Neuron (in vitro differentiated cells): Measurements from ENCODE around the gene ADAM20.
"Not testable (repeated sequence)": the region's sequence is repeated elsewhere in the genome, so short reads cannot be mapped to it uniquely, and the experiment has no call there.

Experiments
- H2AFZ ChIP-seq: one replicate; pipeline ENCODE4 v1.6.1; 2013; ENCODE audit warnings: low read depth, mild to moderate bottlenecking, inconsistent platforms, low read length, moderate library complexity
- H3K27me3 ChIP-seq: one replicate; pipeline ENCODE4 v1.6.1; 2013; ENCODE audit warnings: low read length; ENCODE audit not compliant: insufficient read depth
- H3K36me3 ChIP-seq: one replicate; pipeline ENCODE4 v1.6.1; 2013; ENCODE audit warnings: low read length; ENCODE audit not compliant: insufficient read depth
- H3K4me1 ChIP-seq: one replicate; pipeline ENCODE4 v1.6.1; 2013; ENCODE audit warnings: low read length; ENCODE audit not compliant: insufficient read depth
- H3K4me3 ChIP-seq: 2 replicates; pipeline ENCODE4 v1.5.1; 2013; ENCODE audit warnings: mild to moderate bottlenecking, low read length, moderate library complexity
- H3K9me3 ChIP-seq: one replicate; pipeline ENCODE4 v1.6.1; 2013; ENCODE audit warnings: low read length

Gene ADAM20

GRCh38 chr14:70515811-70516210 is 19.0 kb downstream of the ADAM20 start:
- no peaks in the 10 kb centered on the region for H3K4me1 ChIP-seq
- no peak overlapping the region for H3K4me3 ChIP-seq
- H3K27me3 ChIP-seq, result no peaks in the 10 kb centered on the region
- no peaks in the 10 kb centered on the region for H3K36me3 ChIP-seq
- no peak overlapping the region for H2AFZ ChIP-seq
- H3K9me3 ChIP-seq, result peaks cover 1% of the 10 kb centered on the region

GRCh38 chr14:70514168-70515069 is 20.4 kb downstream of the ADAM20 start:
- H3K36me3 ChIP-seq, result no peaks in the 10 kb centered on the region
- no peaks in the 10 kb centered on the region for H3K9me3 ChIP-seq
- H3K4me3 ChIP-seq, result no peak overlapping the region
- no peak overlapping the region for H2AFZ ChIP-seq
- no peaks in the 10 kb centered on the region for H3K4me1 ChIP-seq
- H3K27me3 ChIP-seq, result no peaks in the 10 kb centered on the region

DNA sequence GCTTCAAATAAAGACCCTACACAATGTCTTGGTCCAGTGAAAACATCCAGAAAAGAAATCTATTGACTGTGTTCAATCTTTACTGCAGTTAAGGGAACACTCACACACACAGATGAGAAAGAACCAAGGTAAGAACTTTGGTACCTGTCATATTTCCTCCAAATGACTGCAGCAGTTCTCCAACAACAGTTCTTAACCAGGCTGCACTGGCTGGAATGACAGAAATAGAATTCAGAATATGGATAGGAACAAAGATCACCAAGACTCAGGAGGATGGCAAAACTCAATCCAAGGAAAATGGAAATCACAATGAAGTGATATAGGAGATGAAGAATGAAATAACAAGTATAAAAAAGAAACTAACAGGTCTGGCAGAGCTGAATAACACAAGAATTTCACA is 36.6 kb downstream of the ADAM20 start:
- H3K4me3 ChIP-seq, result no peak overlapping the region
- H3K9me3 ChIP-seq, result peaks cover 8% of the 10 kb centered on the region
- no peak overlapping the region for H2AFZ ChIP-seq
- no peaks in the 10 kb centered on the region for H3K36me3 ChIP-seq
- no peaks in the 10 kb centered on the region for H3K4me1 ChIP-seq
- no peaks in the 10 kb centered on the region for H3K27me3 ChIP-seq

GRCh38 chr14:70489579-70490200 is 45.1 kb downstream of the ADAM20 start:
- Histone ChIP-seq H3K36me3 (no peaks in the 10 kb centered on the region), H3K9me3 (peaks cover 5% of the 10 kb centered on the region), H3K4me3 (no peak overlapping the region), H2AFZ (no peak overlapping the region), H3K4me1 (peaks cover 10% of the 10 kb centered on the region), H3K27me3 (no peaks in the 10 kb centered on the region)

- not testable (repeated sequence) for H3K27me3 ChIP-seq, H3K9me3 ChIP-seq, H3K4me3 ChIP-seq
Measured at GRCh38 chr14:70477356-70478105, 57.3 kb downstream of the ADAM20 start.

DNA sequence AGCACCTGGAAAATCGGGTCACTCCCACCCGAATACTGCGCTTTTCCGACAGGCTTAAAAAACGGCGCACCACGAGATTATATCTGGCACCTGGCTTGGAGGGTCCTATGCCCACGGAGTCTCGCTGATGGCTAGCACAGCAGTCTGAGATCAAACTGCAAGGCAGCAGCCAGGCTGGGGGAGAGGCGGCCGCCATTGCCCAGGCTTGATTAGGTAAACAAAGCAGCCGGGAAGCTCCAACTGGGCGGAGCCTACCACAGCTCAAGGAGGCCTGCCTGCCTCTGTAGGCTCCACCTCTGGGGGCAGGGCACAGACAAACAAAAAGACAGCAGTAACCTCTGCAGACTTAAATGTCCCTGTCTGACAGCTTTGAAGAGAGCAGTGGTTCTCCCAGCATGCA is 59.3 kb downstream of the ADAM20 start:
- H3K4me3 ChIP-seq, H3K4me1 ChIP-seq, H3K27me3 ChIP-seq, H3K9me3 ChIP-seq, H2AFZ ChIP-seq, H3K36me3 ChIP-seq: not testable (repeated sequence)

More at GRCh38 chr14:70477356-70478105, 57.3 kb downstream of the ADAM20 start:
- not testable (repeated sequence) for H3K4me1 ChIP-seq, H2AFZ ChIP-seq, H3K36me3 ChIP-seq

DNA sequence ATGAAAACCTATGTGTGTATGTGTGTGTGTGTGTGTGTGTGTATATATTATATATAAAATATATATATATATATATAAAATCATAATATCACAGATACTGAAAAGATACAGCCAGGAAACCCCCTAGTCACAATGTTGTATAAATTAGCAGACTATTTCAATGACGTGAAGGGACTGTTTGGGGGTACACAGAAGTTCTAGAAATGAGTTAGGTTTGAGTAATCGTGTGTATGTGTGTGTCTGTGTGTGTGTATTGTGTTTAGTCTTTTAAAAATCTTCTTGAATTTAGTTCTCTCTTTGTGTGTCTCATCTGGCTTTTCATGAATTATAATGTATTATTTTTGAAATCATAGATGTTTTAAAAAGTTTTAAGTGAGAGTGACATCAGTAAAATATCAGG is 61.0 kb downstream of the ADAM20 start:
- Histone ChIP-seq H3K4me3 (no peak overlapping the region), H3K9me3 (no peaks in the 10 kb centered on the region), H3K27me3 (no peaks in the 10 kb centered on the region), H2AFZ (no peak overlapping the region), H3K36me3 (no peaks in the 10 kb centered on the region), H3K4me1 (no peaks in the 10 kb centered on the region)
